IMR-90 (cell line): ENCODE results near the gene TSPAN4. TPM values are rescaled to one million over a fixed set of nuclear protein-coding genes. Genes with fewer than 3 reads are reported as not detected.

Experiments used
- ATAC-seq: fragments of 200-7000 bp; cut with Tn5 transposase; 2 replicates; pipeline ENCODE4 v1.9.1; 2020; ENCODE audit warnings: low read depth, mild to moderate bottlenecking, moderate library complexity
- BruUV-seq: library from RNA; stranded (reverse); fragments of 400-500 nt; replicated peaks from 2 replicates; lab custom pipeline; 2021; lab: Mats Ljungman, UMichigan
- CTCF ChIA-PET: fragments of 300-600 bp; formaldehyde crosslinking; extraction: SDS; loops from one replicate; lab custom pipeline; 2021; ENCODE audit warnings: antibody characterized with exemption; lab: Yijun Ruan, JAX
- POLR2A ChIA-PET: fragments of 300-600 bp; sonication (Branson Sonifier 250); formaldehyde crosslinking; loops from one replicate; lab custom pipeline; 2022; ENCODE audit warnings: antibody characterized with exemption; ENCODE audit not compliant: unreplicated experiment; lab: Charles Lee
- DNase-seq: peaks from one replicate; pipeline ENCODE4 v3.0.0; 2013
- H2AFZ ChIP-seq: replicated peaks from 2 replicates; pipeline ENCODE3; 2013; ENCODE audit warnings: low read length, mild to moderate bottlenecking; ENCODE audit not compliant: poor library complexity
- H2AK5ac ChIP-seq: 2 replicates; pipeline ENCODE4 v1.6.1; 2013; ENCODE audit warnings: low read depth, low read length, inconsistent platforms
- H2AK9ac ChIP-seq: replicated peaks from 2 replicates; pipeline ENCODE3; 2013; ENCODE audit warnings: mild to moderate bottlenecking, low read depth, low read length, moderate library complexity; ENCODE audit not compliant: poor library complexity
- H2BK120ac ChIP-seq: 2 replicates; pipeline ENCODE4 v1.6.1; 2013; ENCODE audit warnings: low read depth, low read length, inconsistent platforms
- H2BK15ac ChIP-seq: 3 replicates; pipeline ENCODE4 v1.6.1; 2013; ENCODE audit warnings: low read depth, low read length, inconsistent platforms
- H2BK20ac ChIP-seq: 2 replicates; pipeline ENCODE4 v1.6.1; 2013; ENCODE audit warnings: low read depth, mild to moderate bottlenecking, inconsistent platforms, low read length, moderate library complexity
- H2BK5ac ChIP-seq: 2 replicates; pipeline ENCODE4 v1.6.1; 2013; ENCODE audit warnings: mild to moderate bottlenecking, low read depth, low read length, inconsistent platforms; ENCODE audit not compliant: poor library complexity, severe bottlenecking
- H3K14ac ChIP-seq: replicated peaks from 2 replicates; pipeline ENCODE4 v1.6.1; 2013; ENCODE audit warnings: low read depth, low read length, inconsistent platforms
- H3K18ac ChIP-seq: 2 replicates; pipeline ENCODE4 v1.6.1; 2013; ENCODE audit warnings: low read depth, low read length, control low read depth
- H3K23ac ChIP-seq: 2 replicates; pipeline ENCODE4 v1.6.1; 2013; ENCODE audit warnings: low read depth, low read length, inconsistent platforms
- H3K27ac ChIP-seq: 2 replicates; pipeline ENCODE4 v1.5.1; 2013; ENCODE audit warnings: mild to moderate bottlenecking, control low read depth, low read length; ENCODE audit not compliant: insufficient read depth
- H3K27me3 ChIP-seq: 2 replicates; pipeline ENCODE4 v1.6.1; 2013; ENCODE audit warnings: low read length; ENCODE audit not compliant: control insufficient read depth, insufficient read depth
- H3K36me3 ChIP-seq: 2 replicates; pipeline ENCODE4 v1.6.1; 2013; ENCODE audit warnings: low read length, mixed read lengths; ENCODE audit not compliant: control insufficient read depth, insufficient read depth
- H3K4ac ChIP-seq: 2 replicates; pipeline ENCODE4 v1.6.1; 2013; ENCODE audit warnings: low read depth, low read length, inconsistent platforms
- H3K4me1 ChIP-seq: 2 replicates; pipeline ENCODE4 v1.6.1; 2013; ENCODE audit warnings: low read length, mixed read lengths; ENCODE audit not compliant: control insufficient read depth, insufficient read depth
- H3K4me2 ChIP-seq: 2 replicates; pipeline ENCODE4 v1.6.1; 2013; ENCODE audit warnings: low read depth, mild to moderate bottlenecking, control low read depth, low read length, moderate library complexity
- H3K4me3 ChIP-seq: 2 replicates; pipeline ENCODE4 v1.5.1; 2013; ENCODE audit warnings: low read depth, mild to moderate bottlenecking, control low read depth, low read length, moderate library complexity; ENCODE audit not compliant: insufficient read depth
- H3K56ac ChIP-seq: 2 replicates; pipeline ENCODE4 v1.6.1; 2013; ENCODE audit warnings: low read length, inconsistent platforms; ENCODE audit not compliant: insufficient read depth; ENCODE audit errors: extremely low read depth
- H3K79me1 ChIP-seq, 2 experiments: 2 replicates each; pipeline ENCODE4 v1.6.1; 2013; ENCODE audit warnings: low read length in 2 of 2, inconsistent platforms in 1 of 2, low read depth in 1 of 2
- H3K9ac ChIP-seq: 2 replicates; pipeline ENCODE4 v1.6.1; 2013; ENCODE audit warnings: low read depth, low read length, control low read depth
- H3K9me1 ChIP-seq: 2 replicates; pipeline ENCODE4 v1.6.1; 2013; ENCODE audit warnings: low read length, inconsistent platforms; ENCODE audit not compliant: insufficient read depth
- H3K9me3 ChIP-seq: 2 replicates; pipeline ENCODE4 v1.6.1; 2013; ENCODE audit warnings: low read length; ENCODE audit not compliant: control insufficient read depth, insufficient read depth
- H4K20me1 ChIP-seq: 2 replicates; pipeline ENCODE4 v1.6.1; 2013; ENCODE audit warnings: low read length, inconsistent platforms; ENCODE audit not compliant: insufficient read depth
- H4K5ac ChIP-seq: 2 replicates; pipeline ENCODE4 v1.6.1; 2013; ENCODE audit warnings: mild to moderate bottlenecking, low read depth, low read length, control low read depth
- H4K8ac ChIP-seq, 2 experiments: 2 replicates each; pipeline ENCODE4 v1.6.1; 2013; ENCODE audit warnings: low read depth in 2 of 2, low read length in 2 of 2, control low read depth in 1 of 2, inconsistent platforms in 1 of 2
- H4K91ac ChIP-seq: 2 replicates; pipeline ENCODE4 v1.6.1; 2013; ENCODE audit warnings: low read depth, low read length, inconsistent platforms; ENCODE audit not compliant: insufficient read depth
- CTCF ChIP-seq: conservative IDR thresholded peaks from 2 replicates; pipeline ENCODE4 v1.5.1; 2012; ENCODE audit warnings: mild to moderate bottlenecking, low read depth, low read length, improper control_type of control experiment
- MAZ ChIP-seq: IDR thresholded peaks from 2 replicates; pipeline ENCODE4 v1.6.1; 2012; ENCODE audit warnings: low read depth, mild to moderate bottlenecking, low read length, improper control_type of control experiment, moderate library complexity, borderline replicate concordance
- MXI1 ChIP-seq: IDR thresholded peaks from 2 replicates; pipeline ENCODE4 v1.6.1; 2012; ENCODE audit warnings: low read depth, mild to moderate bottlenecking, low read length, moderate library complexity, borderline replicate concordance
- POLR2A ChIP-seq: IDR thresholded peaks from 2 replicates; pipeline ENCODE4 v1.6.1; 2012; ENCODE audit warnings: mild to moderate bottlenecking, low read depth, low read length
- RCOR1 ChIP-seq: IDR thresholded peaks from 2 replicates; pipeline ENCODE4 v1.6.1; 2012; ENCODE audit warnings: mild to moderate bottlenecking, low read length, improper control_type of control experiment; ENCODE audit not compliant: insufficient replicate concordance
- RFX5 ChIP-seq: IDR thresholded peaks from 2 replicates; pipeline ENCODE4 v1.8.0; 2012; ENCODE audit warnings: low read depth, mild to moderate bottlenecking, low read length, moderate library complexity
- WGBS, 2 experiments: methylation state at CpG; one replicate each; pipeline versions ENCODE4 v1.1.5 to v1.1.7; 2013; ENCODE audit warnings: missing lambda C conversion rate in 2 of 2; ENCODE audit not compliant: insufficient read length in 1 of 2; ENCODE audit errors: extremely low coverage in 2 of 2; 5-methylcytosine and 5-hydroxymethylcytosine counted together
- dilution Hi-C: fragments of 300-500 bp; cut with HindIII; formaldehyde crosslinking; loops from one replicate; pipeline ENCODE4 v1.14.3; 2018; ENCODE audit warnings: low sequenced_read_pairs; ENCODE audit not compliant: unreplicated experiment
- in situ Hi-C: fragments of 300-500 bp; cut with MboI; formaldehyde crosslinking; loops from 3 replicates; pipeline ENCODE4 v1.14.3; 2019; ENCODE audit warnings: low sequenced_read_pairs, inconsistent platforms, mixed read lengths
- intact Hi-C: fragments of 100-400 bp; cut with micrococcal nuclease; formaldehyde crosslinking; loops from 2 replicates; pipeline ENCODE4 v1.10.0; 2022
- polyA plus RNA-seq, 3 experiments: library from polyadenylated mRNA; depleted of rRNA; stranded (reverse); fragments of >200 nt; gene quantifications; 2 replicates each; pipeline ENCODE4 v1.2.3, GENCODE V29; 2012; ENCODE audit warnings: low replicate concordance in 1 of 3
- total RNA-seq: library from RNA; depleted of rRNA; stranded (reverse); fragments of >200 nt; gene quantifications from 2 replicates; pipeline ENCODE4 v1.2.3, GENCODE V29; 2012

The TSPAN4 gene
- total and polyA plus RNA-seq, 2 of the 4 experiments (the other 2 are of a cell fraction): 161 to 293 TPM

GRCh38 chr11:818396-819128, 24.1 kb upstream of the TSPAN4 start, which contains the start of gene PNPLA2 (continued):
- TF ChIP-seq RCOR1: no peak

- H3K4me1 ChIP-seq: peaks cover 21% of the 10 kb centered on the region
- CTCF ChIA-PET: no interaction called here
- no peak overlapping the region for H3K56ac ChIP-seq
- ATAC-seq: peak; percentile 90
- H2BK120ac ChIP-seq: peak overlapping the region; percentile 41; the same call in 1 of the 2 replicates
- DNase-seq: peak; percentile 73
- H3K4ac ChIP-seq: peak overlapping the region; percentile 37
- no peaks in the 10 kb centered on the region for H3K27me3 ChIP-seq
- H3K9ac ChIP-seq: peak overlapping the region; percentile 78
- H2AK5ac ChIP-seq: peak overlapping the region; percentile 43; the same call in 1 of the 2 replicates
- BruUV-seq: no TSS peak
- H3K23ac ChIP-seq: no peak overlapping the region
- peak overlapping the region; percentile 59 to 83; a peak in 2 of 4 replicates for H4K8ac ChIP-seq
- no peak overlapping the region for H2BK20ac ChIP-seq
- in situ Hi-C loops: no loop called here
- H3K9me3 ChIP-seq: no peaks in the 10 kb centered on the region
- dilution Hi-C loops: no loop called here
- H3K4me3 ChIP-seq: peak overlapping the region; percentile 87
- peaks cover 19 to 29% of the 10 kb centered on the region in 2 experiments for H3K79me1 ChIP-seq
- WGBS, 2 experiments: 0% methylated on average over 63 of the region's 96 CpGs; no CpG with 5 or more reads in 1 of the 2 experiments
- POLR2A ChIA-PET: interaction anchor here (0.5 to 1.8 kb wide), 10 partner anchors 8 to 156 kb away, joined by 4 to 13 read pairs (median 4); partner anchors contain the start of genes CRACR2B, PIDD1 and RPLP2
- H3K9me1 ChIP-seq: peaks cover 13% of the 10 kb centered on the region
- peak overlapping the region; percentile 24; the same call in 1 of the 2 replicates for H3K18ac ChIP-seq
- H4K20me1 ChIP-seq: peaks cover 28% of the 10 kb centered on the region
- peak overlapping the region; percentile 82 for H3K4me2 ChIP-seq
- H4K5ac ChIP-seq: peak overlapping the region; percentile 62
- H4K91ac ChIP-seq: peak overlapping the region; percentile 76
- peak overlapping the region; percentile 13; the same call in 1 of the 3 replicates for H2BK15ac ChIP-seq
- peak overlapping the region; percentile 95 for H2AFZ ChIP-seq
- intact Hi-C loops: no loop called here
- peak overlapping the region; percentile 6; the same call in 1 of the 2 replicates for H3K14ac ChIP-seq
- TF ChIP-seq RFX5 (no peak), POLR2A (peak; percentile 96), MXI1 (peak; percentile 91; the same call in 1 of the 2 replicates), MAZ (peak; percentile 45; the same call in 1 of the 2 replicates), CTCF (0 out of 2 replicates have a peak, but pooled peaks have one; percentile 9)
- peak overlapping the region; percentile 94 for H2AK9ac ChIP-seq
- H3K27ac ChIP-seq: peak overlapping the region; percentile 67
- peak overlapping the region; percentile 73 for H2BK5ac ChIP-seq
- H3K36me3 ChIP-seq: peaks cover 16% of the 10 kb centered on the region
These were observed 23.3 kb upstream of the TSPAN4 start for GRCh38 chr11:819129-819931.
